Neural cell (in vitro differentiated cells): ENCODE results near the gene CYB5R3.

Experiments
- EZH2 ChIP-seq: fragments of 200-600, 300-800 bp; shearing (Covaris generic), sonication (generic); IDR thresholded peaks from 2 replicates; pipeline ENCODE4 v1.6.1; 2014; ENCODE audit warnings: antibody characterized with exemption, low read length, borderline replicate concordance, mild to moderate bottlenecking; ENCODE audit not compliant: insufficient read depth, poor library complexity, severe bottlenecking
- MXI1 ChIP-seq: fragments of 450-650 bp; conservative IDR thresholded peaks from 2 replicates; pipeline ENCODE4 v1.6.1; 2014; ENCODE audit warnings: antibody characterized with exemption, mild to moderate bottlenecking; ENCODE audit not compliant: poor library complexity, severe bottlenecking
- TAF1 ChIP-seq: IDR thresholded peaks from 2 replicates; pipeline ENCODE4 v1.6.1; 2012; ENCODE audit warnings: low read depth
- TF ChIP-seq, protein P1 (sequence below): fragments of 450-650 bp; IDR thresholded peaks from 2 replicates; pipeline ENCODE4 v1.5.1; 2014; ENCODE audit warnings: antibody characterized with exemption, mild to moderate bottlenecking, moderate library complexity; ENCODE audit not compliant: poor library complexity, severe bottlenecking

- TF ChIP-seq, protein P1, sequence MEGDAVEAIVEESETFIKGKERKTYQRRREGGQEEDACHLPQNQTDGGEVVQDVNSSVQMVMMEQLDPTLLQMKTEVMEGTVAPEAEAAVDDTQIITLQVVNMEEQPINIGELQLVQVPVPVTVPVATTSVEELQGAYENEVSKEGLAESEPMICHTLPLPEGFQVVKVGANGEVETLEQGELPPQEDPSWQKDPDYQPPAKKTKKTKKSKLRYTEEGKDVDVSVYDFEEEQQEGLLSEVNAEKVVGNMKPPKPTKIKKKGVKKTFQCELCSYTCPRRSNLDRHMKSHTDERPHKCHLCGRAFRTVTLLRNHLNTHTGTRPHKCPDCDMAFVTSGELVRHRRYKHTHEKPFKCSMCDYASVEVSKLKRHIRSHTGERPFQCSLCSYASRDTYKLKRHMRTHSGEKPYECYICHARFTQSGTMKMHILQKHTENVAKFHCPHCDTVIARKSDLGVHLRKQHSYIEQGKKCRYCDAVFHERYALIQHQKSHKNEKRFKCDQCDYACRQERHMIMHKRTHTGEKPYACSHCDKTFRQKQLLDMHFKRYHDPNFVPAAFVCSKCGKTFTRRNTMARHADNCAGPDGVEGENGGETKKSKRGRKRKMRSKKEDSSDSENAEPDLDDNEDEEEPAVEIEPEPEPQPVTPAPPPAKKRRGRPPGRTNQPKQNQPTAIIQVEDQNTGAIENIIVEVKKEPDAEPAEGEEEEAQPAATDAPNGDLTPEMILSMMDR, result no peak
- TF ChIP-seq TAF1, result no peak
- TF ChIP-seq MXI1, result no peak
- no peak for TF ChIP-seq EZH2
Observed at GRCh38 chr22:42613872-42614301, 35.3 kb downstream of the CYB5R3 start.
